LNCaP clone FGC (cell line): ENCODE measurements around the gene REM2.

ENCODE experiments used
- DNase-seq: peaks from one replicate; pipeline ENCODE4 v3.0.0-alpha.2; 2011; ENCODE audit warnings: low read depth
- H3K4me3 ChIP-seq: 2 replicates; pipeline ENCODE4 v1.5.1; 2011; ENCODE audit warnings: mild to moderate bottlenecking, low read depth, low read length, control low read depth
- CTCF ChIP-seq: IDR thresholded peaks from 2 replicates; pipeline ENCODE4 v1.5.1; 2012; ENCODE audit warnings: mild to moderate bottlenecking; ENCODE audit not compliant: control insufficient read depth, insufficient read depth; ENCODE audit errors: extremely low read depth

REM2 gene

GRCh38 chr14:22839159-22839779, 43.8 kb upstream of the REM2 start:
- TF ChIP-seq CTCF, result no peak
- no peak overlapping the region for H3K4me3 ChIP-seq
- DNase-seq, result no peak

- no peak for DNase-seq
- TF ChIP-seq CTCF, result no peak
- H3K4me3 ChIP-seq, result no peak overlapping the region
Observed at GRCh38 chr14:22841311-22841710, 41.7 kb upstream of the REM2 start.

GRCh38 chr14:22841769-22842168, 41.3 kb upstream of the REM2 start:
- no peak for DNase-seq
- no peak for TF ChIP-seq CTCF
- no peak overlapping the region for H3K4me3 ChIP-seq

GRCh38 chr14:22842211-22843122, 40.6 kb upstream of the REM2 start:
- TF ChIP-seq CTCF, result no peak
- no peak overlapping the region for H3K4me3 ChIP-seq
- no peak for DNase-seq

GRCh38 chr14:22843123-22843925, 39.7 kb upstream of the REM2 start:
- TF ChIP-seq CTCF, result no peak
- DNase-seq, result no peak
- no peak overlapping the region for H3K4me3 ChIP-seq

- no peak for TF ChIP-seq CTCF
- H3K4me3 ChIP-seq, result no peak overlapping the region
- no peak for DNase-seq
Observed at GRCh38 chr14:22844221-22845102, 38.6 kb upstream of the REM2 start.
